ENCODE data around the gene FIGNL1. TPM values are rescaled to one million over a fixed set of nuclear protein-coding genes. Genes with fewer than 3 reads are reported as not detected.

FIGNL1 gene
- total RNA-seq, 1 experiment from 2014 or later, result 28.1 TPM

DNA sequence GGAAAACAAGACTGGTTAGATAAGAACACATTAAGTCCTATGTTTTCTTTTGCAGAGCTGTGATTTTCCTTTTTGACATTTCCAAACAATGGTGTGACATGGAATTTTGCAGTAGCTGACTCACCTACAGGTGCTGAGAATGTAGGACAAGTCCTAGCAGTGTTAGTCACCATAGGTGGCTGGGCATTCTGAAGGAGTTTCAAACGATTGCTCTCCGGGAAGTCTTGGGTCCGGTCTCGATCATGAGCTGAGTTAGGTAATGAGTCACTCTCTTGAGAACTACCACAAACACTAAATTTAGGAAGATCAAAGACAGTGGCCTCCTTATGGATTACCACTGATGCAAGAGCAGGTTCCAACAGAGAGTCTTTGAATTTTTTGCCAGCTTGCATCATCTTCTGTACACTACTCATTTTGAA is 3.6 kb downstream of the FIGNL1 start (continued):
- TF ChIP-seq EGR1 (IDR thresholded peaks at IDR 0.05; ENCODE audit: low read depth), result peak; percentile 48; the same call in 1 of the 2 replicates
- peak; percentile 99 for TF ChIP-seq JUND (IDR thresholded peaks at IDR 0.05)
- TF ChIP-seq SP1 (IDR thresholded peaks at IDR 0.05; ENCODE audit: low read depth), result peak; percentile 96

DNA sequence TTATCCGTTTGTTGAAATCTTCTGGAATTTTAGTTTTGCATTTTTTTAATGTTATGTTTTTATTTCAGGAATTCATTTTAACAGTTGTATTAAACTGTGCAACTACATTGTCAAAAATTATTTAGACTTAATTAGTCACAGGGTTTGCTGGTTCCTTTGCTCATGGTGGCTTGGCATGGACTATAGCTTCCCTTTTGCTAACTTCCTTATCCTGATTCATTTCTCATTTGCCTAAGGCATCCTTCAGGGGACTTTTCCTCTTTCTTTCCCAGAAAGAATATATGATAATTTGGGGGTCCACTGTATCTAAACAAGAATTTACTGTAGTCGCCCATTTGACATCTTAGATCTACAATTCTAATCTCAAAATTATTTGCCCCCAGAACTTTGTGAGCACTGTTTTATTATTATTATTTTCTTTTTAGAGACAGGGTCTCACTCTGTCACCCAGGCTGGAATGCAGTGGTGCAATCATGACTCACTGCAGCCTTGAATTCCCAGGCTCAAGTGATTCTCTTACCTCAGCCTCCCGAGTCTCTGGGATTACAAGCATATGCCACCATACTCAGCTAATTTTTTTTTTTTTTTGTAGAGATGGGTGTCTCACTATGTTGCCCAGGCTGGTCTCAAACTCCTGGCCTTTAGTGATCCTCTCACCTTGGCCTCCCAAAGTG is 13.9 kb downstream of the FIGNL1 start:
- ChIA-PET CTCF (interaction anchor here (0.6 kb wide), 1 partner anchor 706 kb away, joined by 3 read pairs; no protein-coding TSS in a partner anchor), RAD21 (ENCODE audit: low non-redundant PET in 1 of 2, low total read pairs in 2 of 2, uncharacterized antibody in 2 of 2, unreplicated experiment in 2 of 2) (no interaction called here)
- intact Hi-C loops (cut with micrococcal nuclease), result no loop called here

More for the DNA sequence above, 13.9 kb downstream of the FIGNL1 start:
- H3K36me3 ChIP-seq (ENCODE audit: control insufficient read depth in 1 of 2, insufficient read depth in 2 of 2, low read length in 2 of 2), result no peaks in the 10 kb centered on the region; a peak in 1 of 4 replicates
- no peak overlapping the region for H3K27ac ChIP-seq (ENCODE audit: low read depth, low read length)
- DNase-seq (ENCODE audit: low read depth, low spot score) (no peak), ATAC-seq (no peak)
- no peaks in the 10 kb centered on the region for H3K9me3 ChIP-seq (ENCODE audit: control insufficient read depth in 1 of 2, insufficient read depth in 1 of 2, low read depth in 1 of 2, low read length in 2 of 2)
- H3K4me3 ChIP-seq (replicated peaks in 1 of 2; ENCODE audit: low read depth in 1 of 2, low read length in 2 of 2), result no peak overlapping the region
- no peaks in the 10 kb centered on the region for H3K79me2 ChIP-seq (ENCODE audit: insufficient read depth, low read length)
- POLR2A ChIA-PET, result no interaction called here
- H2AFZ ChIP-seq (ENCODE audit: low read depth, low read length, poor library complexity, severe bottlenecking), result no peak overlapping the region
- no peaks in the 10 kb centered on the region for H3K9me2 ChIP-seq (ENCODE audit: insufficient read depth)
- no peaks in the 10 kb centered on the region for H3K27me3 ChIP-seq (ENCODE audit: insufficient read depth, low read length)
- H3K4me1 ChIP-seq (ENCODE audit: control insufficient read depth in 1 of 2, insufficient read depth in 2 of 2, low read length in 2 of 2), result no peaks in the 10 kb centered on the region
- no TSS peak for BruUV-seq (replicated peaks)
- no peak overlapping the region for H3K9ac ChIP-seq (ENCODE audit: low read length)
- H4K20me1 ChIP-seq (ENCODE audit: insufficient read depth), result no peaks in the 10 kb centered on the region
- no peak overlapping the region for H3K4me2 ChIP-seq (ENCODE audit: low read length)
- TF ChIP-seq ZBTB33 (IDR thresholded peaks at IDR 0.05; ENCODE audit: extremely low read depth, insufficient replicate concordance, low read length) (no peak), EGR1 (IDR thresholded peaks at IDR 0.05; ENCODE audit: low read depth) (no peak), YY1 (IDR thresholded peaks at IDR 0.05; ENCODE audit: extremely low read depth, insufficient replicate concordance, low read depth, low read length) (no peak), ATF3 (IDR thresholded peaks at IDR 0.05) (0 out of 2 replicates have a peak, but pooled peaks have one; percentile 31), FOSL1 (IDR thresholded peaks at IDR 0.05; ENCODE audit: low read depth) (peak; percentile 38; the same call in 1 of the 2 replicates), CEBPB (IDR thresholded peaks at IDR 0.05; ENCODE audit: low read depth) (0 out of 2 replicates have a peak, but pooled peaks have one; percentile 34), SIN3A (IDR thresholded peaks at IDR 0.05; ENCODE audit: low read depth) (no peak)
- TF ChIP-seq, protein P1, sequence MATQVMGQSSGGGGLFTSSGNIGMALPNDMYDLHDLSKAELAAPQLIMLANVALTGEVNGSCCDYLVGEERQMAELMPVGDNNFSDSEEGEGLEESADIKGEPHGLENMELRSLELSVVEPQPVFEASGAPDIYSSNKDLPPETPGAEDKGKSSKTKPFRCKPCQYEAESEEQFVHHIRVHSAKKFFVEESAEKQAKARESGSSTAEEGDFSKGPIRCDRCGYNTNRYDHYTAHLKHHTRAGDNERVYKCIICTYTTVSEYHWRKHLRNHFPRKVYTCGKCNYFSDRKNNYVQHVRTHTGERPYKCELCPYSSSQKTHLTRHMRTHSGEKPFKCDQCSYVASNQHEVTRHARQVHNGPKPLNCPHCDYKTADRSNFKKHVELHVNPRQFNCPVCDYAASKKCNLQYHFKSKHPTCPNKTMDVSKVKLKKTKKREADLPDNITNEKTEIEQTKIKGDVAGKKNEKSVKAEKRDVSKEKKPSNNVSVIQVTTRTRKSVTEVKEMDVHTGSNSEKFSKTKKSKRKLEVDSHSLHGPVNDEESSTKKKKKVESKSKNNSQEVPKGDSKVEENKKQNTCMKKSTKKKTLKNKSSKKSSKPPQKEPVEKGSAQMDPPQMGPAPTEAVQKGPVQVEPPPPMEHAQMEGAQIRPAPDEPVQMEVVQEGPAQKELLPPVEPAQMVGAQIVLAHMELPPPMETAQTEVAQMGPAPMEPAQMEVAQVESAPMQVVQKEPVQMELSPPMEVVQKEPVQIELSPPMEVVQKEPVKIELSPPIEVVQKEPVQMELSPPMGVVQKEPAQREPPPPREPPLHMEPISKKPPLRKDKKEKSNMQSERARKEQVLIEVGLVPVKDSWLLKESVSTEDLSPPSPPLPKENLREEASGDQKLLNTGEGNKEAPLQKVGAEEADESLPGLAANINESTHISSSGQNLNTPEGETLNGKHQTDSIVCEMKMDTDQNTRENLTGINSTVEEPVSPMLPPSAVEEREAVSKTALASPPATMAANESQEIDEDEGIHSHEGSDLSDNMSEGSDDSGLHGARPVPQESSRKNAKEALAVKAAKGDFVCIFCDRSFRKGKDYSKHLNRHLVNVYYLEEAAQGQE (IDR thresholded peaks at IDR 0.05; ENCODE audit: low read depth), result no peak

Data from HCT116 (cell line).